Epithelial cell of esophagus (primary cell): Measurements from ENCODE around the gene ZSWIM1.

ENCODE experiments used
- DNase-seq: peaks from one replicate; pipeline ENCODE4 v3.0.0; 2010; ENCODE audit warnings: low read depth
- H3K4me3 ChIP-seq: 2 replicates; pipeline ENCODE4 v1.5.1; 2011; ENCODE audit warnings: mild to moderate bottlenecking, low read length, control low read depth
- CTCF ChIP-seq: IDR thresholded peaks from 2 replicates; pipeline ENCODE4 v1.5.1; 2011; ENCODE audit warnings: low read depth, mild to moderate bottlenecking, low read length, control low read depth, inconsistent platforms; ENCODE audit not compliant: insufficient read depth; ENCODE audit errors: missing control alignments

The ZSWIM1 gene

GRCh38 chr20:45918182-45918737 lies 37.2 kb downstream of the ZSWIM1 start:
- DNase-seq, result no peak
- no peak overlapping the region for H3K4me3 ChIP-seq
- no peak for TF ChIP-seq CTCF

DNA sequence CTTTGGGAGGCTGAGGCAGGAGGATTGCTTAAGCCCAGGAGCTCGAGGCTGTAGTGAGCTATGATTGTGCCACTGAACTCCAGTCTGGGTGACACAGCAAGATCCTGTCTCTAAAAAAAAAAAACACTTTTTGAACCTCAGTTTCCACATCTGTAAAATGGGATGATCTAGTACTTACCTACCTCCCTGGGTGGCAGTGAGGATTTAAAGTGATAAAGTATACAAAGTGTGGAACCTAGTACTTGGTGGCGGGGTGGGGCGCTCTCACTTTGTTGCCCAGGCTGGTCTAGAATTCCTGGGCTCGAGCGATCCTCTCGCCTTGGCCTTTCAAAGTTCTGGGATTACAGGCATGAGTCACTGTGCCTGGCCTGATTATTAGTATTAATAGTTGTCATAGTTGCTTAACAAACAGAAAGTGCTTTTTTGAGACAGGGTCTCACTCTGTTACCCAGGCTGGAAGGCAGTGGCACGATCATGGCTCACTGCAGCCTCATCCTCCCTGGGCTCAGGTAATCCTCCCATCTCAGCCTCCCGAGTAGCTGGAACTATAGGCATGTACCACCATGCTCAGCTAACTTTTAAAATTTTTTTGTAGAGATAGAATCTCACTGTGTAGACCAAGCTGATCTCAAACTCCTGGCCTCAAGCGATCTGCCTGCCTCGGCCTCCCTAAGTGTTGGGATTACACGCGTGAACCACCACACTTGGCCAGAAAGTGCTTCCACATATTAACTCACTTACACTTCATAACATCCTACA lies 37.9 kb downstream of the ZSWIM1 start:
- no peak for TF ChIP-seq CTCF
- DNase-seq, result peak; percentile 35
- no peak overlapping the region for H3K4me3 ChIP-seq

DNA sequence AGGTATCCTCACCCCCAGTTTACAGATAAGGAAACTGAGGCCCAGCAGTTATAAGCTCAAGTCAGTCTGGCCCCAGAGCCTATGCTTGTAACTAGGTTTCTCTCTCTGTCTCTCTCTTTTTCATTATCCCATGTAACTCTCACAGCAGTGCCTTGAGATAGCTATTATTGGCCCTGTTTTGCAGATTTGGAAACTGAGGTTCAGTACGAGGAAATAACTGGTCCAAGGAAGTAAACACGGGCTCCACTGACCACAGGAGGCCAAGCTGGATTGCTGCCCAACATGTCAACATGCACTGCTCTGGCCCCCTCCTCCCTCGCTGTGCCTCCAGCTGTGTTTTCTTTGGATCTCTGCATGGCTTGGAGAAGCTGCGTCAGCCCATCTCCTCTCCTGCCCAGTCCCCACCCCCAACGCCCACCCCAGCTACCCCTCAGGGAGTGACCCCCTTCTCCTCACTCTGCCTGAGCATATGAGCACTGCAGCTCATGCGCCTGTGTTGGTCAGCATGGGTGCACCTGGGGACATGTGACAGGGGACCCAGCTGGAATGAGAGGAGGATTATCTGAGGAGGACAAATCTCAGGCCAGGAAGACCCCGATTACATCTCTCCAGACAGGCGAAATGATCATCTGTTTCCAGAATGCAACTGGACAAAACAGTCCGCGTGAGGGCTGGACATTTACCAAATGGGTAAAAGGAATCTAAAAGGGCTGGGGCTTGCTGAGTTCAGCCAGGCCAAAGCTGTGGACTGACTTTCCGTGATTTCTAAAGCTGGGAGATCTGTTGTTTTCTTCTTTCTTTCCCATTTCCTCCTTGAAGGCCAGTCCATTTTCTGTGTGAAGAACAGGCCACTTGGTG lies 38.7 kb downstream of the ZSWIM1 start:
- DNase-seq, result no peak
- no peak for TF ChIP-seq CTCF
- no peak overlapping the region for H3K4me3 ChIP-seq

DNA sequence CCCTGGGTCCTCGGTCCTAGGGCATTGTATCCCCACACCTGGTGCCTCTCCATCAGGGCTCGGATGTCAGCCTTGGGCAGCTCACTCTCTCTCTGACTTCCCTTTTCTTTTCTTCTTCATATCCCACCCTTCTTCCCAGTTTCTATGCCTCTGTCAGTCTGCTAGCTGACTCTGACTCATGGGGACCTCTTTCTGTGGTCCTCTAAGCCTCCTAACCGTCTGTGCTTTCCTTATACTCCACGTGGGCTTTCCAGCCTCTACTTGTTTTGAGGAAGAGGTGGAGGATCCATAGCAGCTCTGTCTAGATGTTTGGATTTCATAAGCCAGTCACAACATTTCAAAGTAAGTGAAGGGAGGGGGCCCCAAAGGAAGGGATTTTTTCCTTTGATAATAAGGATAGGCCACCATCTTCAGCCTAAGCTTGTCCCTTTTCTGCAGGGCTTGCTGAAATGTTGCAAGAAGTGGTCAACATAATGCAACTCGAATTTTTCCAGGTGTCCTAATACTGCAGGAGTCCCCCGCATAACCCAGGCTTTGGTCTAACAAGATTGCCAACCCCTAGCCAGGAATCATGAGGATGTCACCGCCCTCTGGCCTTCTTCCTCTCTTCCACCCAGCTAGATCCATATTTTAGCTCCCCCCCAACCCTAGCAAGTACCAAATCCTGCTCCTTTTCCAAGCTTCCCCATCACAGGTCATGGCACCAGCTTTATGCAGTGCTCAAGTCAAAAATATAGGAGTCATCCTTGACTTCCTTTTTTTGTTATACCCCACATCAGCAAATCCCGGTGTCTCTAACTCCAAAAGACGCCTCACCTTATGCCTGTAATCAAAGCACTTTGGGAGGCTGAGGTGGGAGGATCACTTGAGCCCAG lies 39.7 kb downstream of the ZSWIM1 start:
- DNase-seq, result no peak

GRCh38 chr20:45921337-45922189 lies 40.5 kb downstream of the ZSWIM1 start:
- no peak for DNase-seq
- TF ChIP-seq CTCF, result no peak
- H3K4me3 ChIP-seq, result no peak overlapping the region

More for the DNA sequence above, 39.7 kb downstream of the ZSWIM1 start:
- H3K4me3 ChIP-seq, result no peak overlapping the region
- no peak for TF ChIP-seq CTCF
